HepG2 (cell line): ENCODE results near the gene GAPDH. TPM values are rescaled to one million over a fixed set of nuclear protein-coding genes. Genes with fewer than 3 reads are reported as not detected.
A peak's percentile ranks its signal among the peaks of the same experiment; 100 is the strongest.

Source experiments
- ARNT ChIP-seq: fragments of 450-650 bp; IDR thresholded peaks from 2 replicates; pipeline ENCODE4 v1.6.1; 2017
- DRAP1 ChIP-seq: IDR thresholded peaks from 2 replicates; pipeline ENCODE4 v1.6.1; 2016; ENCODE audit warnings: missing genetic modification reagents, missing compliant biosample characterization
- IRF2 ChIP-seq: IDR thresholded peaks from 2 replicates; pipeline ENCODE4 v1.6.1; 2018; ENCODE audit warnings: missing genetic modification reagents, missing compliant biosample characterization
- KDM3A ChIP-seq: IDR thresholded peaks from 2 replicates; pipeline ENCODE4 v1.6.1; 2018; ENCODE audit warnings: low read depth, missing compliant biosample characterization
- MYC ChIP-seq: sonication (generic); formaldehyde crosslinking; IDR thresholded peaks from 2 replicates; pipeline ENCODE4 v1.9.0; 2021; ENCODE audit warnings: missing genetic modification reagents, borderline replicate concordance
- NFATC3 ChIP-seq: sonication (generic); formaldehyde crosslinking; IDR thresholded peaks from 2 replicates; pipeline ENCODE4 v1.5.1; 2020; ENCODE audit warnings: mild to moderate bottlenecking, missing genetic modification reagents
- RBAK ChIP-seq: sonication (generic); formaldehyde crosslinking; IDR thresholded peaks from 2 replicates; pipeline ENCODE4 v1.5.1; 2020; ENCODE audit warnings: mild to moderate bottlenecking, missing genetic modification reagents
- RELA ChIP-seq: sonication (generic); formaldehyde crosslinking; IDR thresholded peaks from 2 replicates; pipeline ENCODE4 v1.4.0; 2020; ENCODE audit warnings: missing genetic modification reagents
- REPIN1 ChIP-seq: sonication (generic); formaldehyde crosslinking; IDR thresholded peaks from 2 replicates; pipeline ENCODE4 v1.8.0; 2022; ENCODE audit warnings: missing genetic modification reagents, low read depth, mild to moderate bottlenecking, borderline replicate concordance
- STAT5B ChIP-seq: sonication (generic); formaldehyde crosslinking; IDR thresholded peaks from 2 replicates; pipeline ENCODE4 v1.4.0; 2020; ENCODE audit warnings: missing genetic modification reagents
- TBP ChIP-seq: sonication (generic); formaldehyde crosslinking; IDR thresholded peaks from 2 replicates; pipeline ENCODE4 v1.5.0; 2020; ENCODE audit warnings: missing genetic modification reagents
- TRIM24 ChIP-seq: sonication (generic); formaldehyde crosslinking; IDR thresholded peaks from 2 replicates; pipeline ENCODE4 v1.8.0; 2022; ENCODE audit warnings: mild to moderate bottlenecking, missing genetic modification reagents
- ZHX2 ChIP-seq, 2 experiments: sonication (generic) in 1 of 2; formaldehyde crosslinking in 1 of 2; IDR thresholded peaks; 2 replicates each; pipeline versions ENCODE4 v1.6.1 to v1.9.0; 2014 to 2022; ENCODE audit warnings: antibody characterized with exemption in 1 of 2, borderline replicate concordance in 1 of 2, inconsistent platforms in 1 of 2, low read depth in 1 of 2, missing genetic modification reagents in 1 of 2
- ZMAT5 ChIP-seq: sonication (generic); formaldehyde crosslinking; IDR thresholded peaks from 2 replicates; pipeline ENCODE4 v1.5.0; 2020; ENCODE audit warnings: mild to moderate bottlenecking, low read depth, missing genetic modification reagents, borderline replicate concordance
- ZNF337 ChIP-seq: sonication (generic); formaldehyde crosslinking; IDR thresholded peaks from 2 replicates; pipeline ENCODE4 v1.5.1; 2020; ENCODE audit warnings: missing genetic modification reagents, low read depth, mild to moderate bottlenecking, borderline replicate concordance
- ZNF33A ChIP-seq: sonication (generic); formaldehyde crosslinking; IDR thresholded peaks from 2 replicates; pipeline ENCODE4 v1.5.1; 2020; ENCODE audit warnings: missing genetic modification reagents, mild to moderate bottlenecking, moderate library complexity, borderline replicate concordance
- ZNF414 ChIP-seq: sonication (generic); formaldehyde crosslinking; IDR thresholded peaks from 2 replicates; pipeline ENCODE4 v1.5.0; 2020; ENCODE audit warnings: missing genetic modification reagents
- ZNF44 ChIP-seq: sonication (generic); formaldehyde crosslinking; IDR thresholded peaks from 2 replicates; pipeline ENCODE4 v1.5.1; 2020; ENCODE audit warnings: mild to moderate bottlenecking, missing genetic modification reagents
- ZNF503 ChIP-seq: sonication (generic); formaldehyde crosslinking; IDR thresholded peaks from 2 replicates; pipeline ENCODE4 v1.4.0; 2020; ENCODE audit warnings: missing genetic modification reagents
- ZNF766 ChIP-seq: sonication (generic); formaldehyde crosslinking; IDR thresholded peaks from 2 replicates; pipeline ENCODE4 v1.5.0; 2020; ENCODE audit warnings: missing genetic modification reagents, borderline replicate concordance
- polyA plus RNA-seq, 8 experiments: library from polyadenylated mRNA; depleted of rRNA in 3 of 8; stranded (reverse) in 7 of 8; unstranded in 1 of 8; fragments of >200 nt; fragmentation: Illumina TruSeq in 4 of 8; extraction: Trizol in 4 of 8; gene quantifications; 2 replicates each; pipeline versions ENCODE4 v1.2.1 to v1.2.3, GENCODE V29; 2011 to 2016; ENCODE audit warnings: low read depth in 4 of 8, missing spikeins in 1 of 8, mixed read lengths in 1 of 8; ENCODE audit not compliant: insufficient read depth in 1 of 8
- total RNA-seq, 5 experiments: library from RNA; depleted of rRNA; stranded (reverse); fragments of >200 nt; fragmentation: Illumina TruSeq; extraction: Trizol; gene quantifications; 2 replicates each; pipeline ENCODE4 v1.2.3, GENCODE V29; 2016; ENCODE audit warnings: low read depth in 1 of 5

The GAPDH gene
- total and polyA plus RNA-seq, 2 of the 13 experiments (the other 11 are each of a cell fraction or from before 2014, with no cell fraction given), result 3,038 to 12,722 TPM

GRCh38 chr12:6542209-6543009, 8.1 kb downstream of the GAPDH start (continued):
- TF ChIP-seq ZHX2 (IDR thresholded peaks at IDR 0.05; ENCODE audit: low read depth) (peak; percentile 82), ZHX2 (CRISPR knock-in tag; IDR thresholded peaks at IDR 0.05; ENCODE audit: borderline replicate concordance) (no peak), ZMAT5 (no peak), RBAK (CRISPR knock-in tag) (no peak), MYC (peak; percentile 43; the same call in 1 of the 2 replicates), TBP (CRISPR knock-in tag) (0 out of 2 replicates have a peak, but pooled peaks have one; percentile 10), STAT5B (CRISPR knock-in tag) (no peak), ZNF503 (CRISPR knock-in tag) (peak; percentile 62; the same call in 1 of the 2 replicates), IRF2 (CRISPR knock-in tag) (peak; percentile 81), ZNF337 (CRISPR knock-in tag) (peak; percentile 81; the same call in 1 of the 2 replicates), RELA (CRISPR knock-in tag) (no peak), REPIN1 (CRISPR knock-in tag) (peak; percentile 80), NFATC3 (CRISPR knock-in tag) (peak; percentile 90; the same call in 1 of the 2 replicates), ARNT (no peak), KDM3A (CRISPR knock-in tag) (peak; percentile 73; the same call in 1 of the 2 replicates), ZNF414 (CRISPR knock-in tag) (no peak), DRAP1 (CRISPR knock-in tag) (peak; percentile 64; the same call in 1 of the 2 replicates), ZNF766 (CRISPR knock-in tag) (no peak; the same call in 1 of the 2 replicates), ZNF33A (CRISPR knock-in tag) (no peak), TRIM24 (CRISPR knock-in tag) (no peak), ZNF44 (peak; percentile 41; the same call in 1 of the 2 replicates)
